Hindlimb muscle (tissue), 1 donor: ENCODE measurements around the gene RNF168. TPM values are rescaled to one million over a fixed set of nuclear protein-coding genes. Genes with fewer than 3 reads are reported as not detected.
"Not testable (repeated sequence)": the region's sequence is repeated elsewhere in the genome, so short reads cannot be mapped to it uniquely, and the experiment has no call there.

Experiments
- DNase-seq: peaks from one replicate; pipeline ENCODE4 v3.0.0-alpha.2; 2013
- polyA plus RNA-seq: library from polyadenylated mRNA; unstranded; fragments of 120-200 nt; gene quantifications from one replicate; pipeline ENCODE4 v1.2.1, GENCODE V29; 2013; ENCODE audit not compliant: insufficient read length

The RNF168 gene
- polyA plus RNA-seq, 1 donor: 9.6 TPM

GRCh38 chr3:196514913-196515621 is 11.5 kb upstream of the RNF168 start, which contains the start of gene SMCO1:
TSS of gene SMCO1 (minus strand) at chr3:196515346. CDS start at chr3:196515209, 137 bp downstream.
- DNase-seq: no peak

GRCh38 chr3:196514350-196514716 is 10.8 kb upstream of the RNF168 start:
- DNase-seq: no peak

- no peak for DNase-seq
Observed at GRCh38 chr3:196513697-196514349, 10.3 kb upstream of the RNF168 start.

- not testable (repeated sequence) for DNase-seq
Observed at GRCh38 chr3:196511646-196512425, 8.3 kb upstream of the RNF168 start.

GRCh38 chr3:196511108-196511507 is 7.5 kb upstream of the RNF168 start:
- DNase-seq: not testable (repeated sequence)

- DNase-seq: no peak
Observed at GRCh38 chr3:196506687-196507086, 3.1 kb upstream of the RNF168 start.

- no peak for DNase-seq
Observed at GRCh38 chr3:196504556-196504955, 988 bp upstream of the RNF168 start.

- not testable (repeated sequence) for DNase-seq
Observed at GRCh38 chr3:196504077-196504398, 470 bp upstream of the RNF168 start.

- DNase-seq: peak; percentile 59
Observed at GRCh38 chr3:196502775-196503195, 783 bp downstream of the RNF168 start.

GRCh38 chr3:196501316-196502044 is 2.1 kb downstream of the RNF168 start:
- DNase-seq: no peak

GRCh38 chr3:196499807-196500524 is 3.6 kb downstream of the RNF168 start:
- DNase-seq: no peak

GRCh38 chr3:196499061-196499460 is 4.5 kb downstream of the RNF168 start:
- no peak for DNase-seq

- no peak for DNase-seq
Observed at GRCh38 chr3:196498297-196498696, 5.3 kb downstream of the RNF168 start.

- DNase-seq: no peak
Observed at GRCh38 chr3:196496183-196496582, 7.4 kb downstream of the RNF168 start.

- no peak for DNase-seq
Observed at GRCh38 chr3:196493292-196493691, 10.3 kb downstream of the RNF168 start.

GRCh38 chr3:196492080-196492479 is 11.5 kb downstream of the RNF168 start:
- no peak for DNase-seq

GRCh38 chr3:196489747-196490146 is 13.8 kb downstream of the RNF168 start:
- no peak for DNase-seq

GRCh38 chr3:196486263-196486662 is 17.3 kb downstream of the RNF168 start:
- DNase-seq: no peak

- DNase-seq: no peak
Observed at GRCh38 chr3:196477678-196478077, 25.9 kb downstream of the RNF168 start.

GRCh38 chr3:196472286-196472685 is 31.3 kb downstream of the RNF168 start:
- no peak for DNase-seq

GRCh38 chr3:196471551-196471950 is 32.0 kb downstream of the RNF168 start:
- no peak for DNase-seq

- not testable (repeated sequence) for DNase-seq
Observed at GRCh38 chr3:196470182-196470581, 33.4 kb downstream of the RNF168 start.
